GM12872 (cell line): ENCODE measurements around the gene C11orf98.

Source experiments
- TF ChIP-seq, protein P1 (sequence below): IDR thresholded peaks from 3 replicates; pipeline ENCODE4 v1.5.1; 2011; ENCODE audit warnings: low read depth, mild to moderate bottlenecking, low read length, moderate library complexity; ENCODE audit not compliant: insufficient read depth

The C11orf98 gene

DNA sequence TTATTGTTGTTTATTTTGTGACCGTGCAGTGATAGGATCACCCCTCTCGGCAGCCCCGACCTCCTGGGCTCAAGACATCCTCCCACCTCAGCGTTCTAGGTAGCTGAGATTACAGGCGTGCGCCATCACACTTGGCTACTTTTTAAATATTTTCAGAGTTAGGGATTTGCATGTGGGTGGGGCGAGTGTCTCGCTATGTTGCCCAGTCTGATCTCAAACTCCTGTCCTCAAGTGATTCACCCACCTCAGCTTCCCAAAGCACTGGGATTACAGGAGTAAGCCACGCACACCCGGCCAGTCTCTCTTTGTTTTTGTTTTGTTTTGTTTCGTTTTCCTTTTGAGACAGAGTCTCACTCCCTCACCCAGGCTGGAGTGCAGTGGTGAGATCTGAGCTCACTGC lies 10.7 kb downstream of the C11orf98 start:
- TF ChIP-seq, protein P1, sequence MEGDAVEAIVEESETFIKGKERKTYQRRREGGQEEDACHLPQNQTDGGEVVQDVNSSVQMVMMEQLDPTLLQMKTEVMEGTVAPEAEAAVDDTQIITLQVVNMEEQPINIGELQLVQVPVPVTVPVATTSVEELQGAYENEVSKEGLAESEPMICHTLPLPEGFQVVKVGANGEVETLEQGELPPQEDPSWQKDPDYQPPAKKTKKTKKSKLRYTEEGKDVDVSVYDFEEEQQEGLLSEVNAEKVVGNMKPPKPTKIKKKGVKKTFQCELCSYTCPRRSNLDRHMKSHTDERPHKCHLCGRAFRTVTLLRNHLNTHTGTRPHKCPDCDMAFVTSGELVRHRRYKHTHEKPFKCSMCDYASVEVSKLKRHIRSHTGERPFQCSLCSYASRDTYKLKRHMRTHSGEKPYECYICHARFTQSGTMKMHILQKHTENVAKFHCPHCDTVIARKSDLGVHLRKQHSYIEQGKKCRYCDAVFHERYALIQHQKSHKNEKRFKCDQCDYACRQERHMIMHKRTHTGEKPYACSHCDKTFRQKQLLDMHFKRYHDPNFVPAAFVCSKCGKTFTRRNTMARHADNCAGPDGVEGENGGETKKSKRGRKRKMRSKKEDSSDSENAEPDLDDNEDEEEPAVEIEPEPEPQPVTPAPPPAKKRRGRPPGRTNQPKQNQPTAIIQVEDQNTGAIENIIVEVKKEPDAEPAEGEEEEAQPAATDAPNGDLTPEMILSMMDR, result no peak

DNA sequence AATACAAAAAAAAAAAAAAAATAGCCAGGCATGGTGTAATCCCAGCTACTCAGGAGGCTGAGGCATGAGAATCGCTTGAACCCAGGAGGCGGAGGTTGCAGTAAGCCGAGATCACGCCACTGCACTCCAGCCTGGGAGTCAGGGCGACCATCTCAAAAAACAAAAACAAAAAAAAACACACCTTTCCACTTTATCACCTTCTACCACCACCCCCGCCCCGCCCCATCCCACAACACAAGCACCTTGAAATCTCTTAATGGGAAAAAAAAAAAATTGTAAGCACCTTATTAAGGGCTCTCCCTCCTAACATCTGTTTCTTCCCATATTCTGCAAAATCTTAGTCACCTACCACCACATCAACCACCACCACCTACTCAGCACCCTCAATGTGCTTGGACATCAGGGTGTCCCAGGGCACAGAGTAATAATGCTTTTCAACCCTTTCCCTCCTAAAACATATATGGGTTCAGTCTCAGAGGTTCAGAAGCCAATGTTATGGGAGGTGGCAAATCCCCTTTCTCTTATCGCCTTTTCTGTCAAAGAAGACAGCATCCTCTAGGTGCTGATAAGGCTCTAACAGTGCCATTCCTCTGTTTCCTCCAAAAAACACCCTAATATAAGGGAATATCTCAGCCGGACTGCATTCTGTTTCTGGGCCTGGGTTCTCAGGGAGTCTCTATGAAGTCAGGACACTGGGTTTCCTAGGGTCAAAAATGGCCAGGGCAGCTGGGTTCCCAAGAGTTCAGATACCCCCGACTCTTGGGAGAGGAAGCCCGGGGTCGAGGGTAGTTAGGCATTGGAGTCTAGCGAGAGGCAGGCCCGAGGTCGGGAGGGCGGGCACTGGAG lies 12.6 kb downstream of the C11orf98 start:
- TF ChIP-seq, protein P1, result no peak

DNA sequence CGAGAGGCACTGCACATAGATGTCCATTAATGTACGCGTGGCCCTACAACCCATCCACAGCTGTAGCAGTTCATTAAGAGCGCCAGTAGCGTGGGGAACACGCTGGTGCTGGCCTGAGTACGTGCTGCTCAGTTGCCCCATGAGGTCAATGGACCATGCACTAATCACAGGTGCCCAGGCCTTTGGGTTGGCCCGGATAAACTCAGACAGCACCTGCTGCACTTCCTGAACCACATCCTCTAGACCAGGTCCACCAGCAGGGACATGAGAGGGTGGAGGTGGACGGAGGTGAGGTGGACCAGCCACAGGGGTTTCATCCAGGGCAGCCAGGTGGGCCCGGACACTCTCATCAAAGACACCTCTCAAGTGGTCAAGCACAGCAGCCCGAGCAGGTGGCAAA lies 15.5 kb downstream of the C11orf98 start:
- TF ChIP-seq, protein P1, result no peak

DNA sequence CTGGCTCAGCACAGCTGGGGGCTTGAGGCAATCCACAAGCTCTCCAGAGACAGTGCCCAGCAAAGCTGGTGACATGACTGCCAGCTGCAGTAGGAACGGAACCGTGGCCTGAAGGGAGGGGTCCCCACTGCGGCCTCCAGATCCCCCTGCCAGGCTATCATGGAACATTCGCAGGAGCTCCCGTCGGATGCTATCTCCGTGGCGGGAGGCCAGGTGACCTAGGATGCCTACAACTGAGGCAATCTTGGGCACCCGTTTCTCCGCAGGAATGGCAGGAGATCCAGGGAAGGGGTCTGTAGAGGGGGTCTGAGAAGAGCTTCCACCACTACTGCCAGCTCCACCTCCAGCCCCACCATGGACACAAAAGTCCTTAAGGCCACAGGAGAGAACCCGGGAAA lies 16.0 kb downstream of the C11orf98 start:
- TF ChIP-seq, protein P1, result no peak

DNA sequence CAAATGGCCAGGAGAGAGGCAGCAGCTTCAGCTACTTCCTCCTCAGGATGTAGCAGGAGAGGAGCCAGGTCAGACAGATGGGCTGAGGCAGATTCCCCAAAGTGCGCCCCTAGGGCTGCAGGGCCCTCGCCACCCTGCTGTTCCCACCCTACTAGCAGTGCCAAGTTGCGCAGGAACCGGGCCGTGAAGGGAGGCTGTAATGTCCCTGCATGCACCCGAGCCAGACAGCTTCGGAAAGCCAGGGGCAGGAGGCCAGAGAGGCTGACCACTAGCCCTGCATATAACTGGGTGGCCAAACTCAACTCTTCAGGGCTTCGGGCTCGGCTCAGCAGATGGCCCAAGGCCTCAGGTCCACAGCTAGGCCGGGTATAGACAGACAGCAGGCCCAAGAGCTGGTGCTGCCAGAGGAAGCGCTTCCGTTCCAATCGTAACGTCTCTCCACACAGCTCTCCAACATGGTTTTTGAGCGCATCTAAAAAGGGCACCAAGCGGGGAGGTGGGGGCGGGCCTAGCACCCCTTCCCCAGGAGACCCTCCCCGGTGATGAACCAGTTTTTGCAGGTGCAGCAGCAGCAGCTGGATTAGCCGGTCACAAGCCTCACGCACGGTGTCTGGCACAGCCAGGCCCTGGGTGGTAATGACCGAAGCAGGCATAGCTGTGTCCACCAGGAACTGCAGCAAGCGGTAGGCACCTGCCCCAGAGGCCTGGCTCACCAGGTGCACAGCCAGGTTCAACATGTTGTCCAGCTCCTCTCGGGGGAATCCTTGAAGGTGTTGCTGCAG lies 16.6 kb downstream of the C11orf98 start:
- TF ChIP-seq, protein P1, result no peak

DNA sequence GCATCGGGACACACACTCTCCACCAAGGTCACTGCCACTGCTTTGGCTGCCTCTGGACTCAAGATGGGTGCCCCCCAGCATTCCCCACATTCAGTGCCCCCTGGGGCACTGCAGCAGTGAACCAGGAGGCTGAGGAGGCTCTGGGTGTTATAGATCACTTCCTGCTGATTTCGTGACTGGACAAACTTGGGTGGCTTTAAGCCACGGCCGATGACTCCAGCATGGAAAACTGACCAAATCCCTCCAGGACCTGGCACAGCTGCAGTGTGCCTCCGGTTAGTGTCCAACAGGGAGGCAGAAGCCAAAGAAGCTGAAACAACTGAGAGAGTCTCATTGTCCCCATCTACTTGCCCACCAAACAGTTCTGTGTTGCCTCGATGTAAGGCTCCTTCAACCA lies 17.4 kb downstream of the C11orf98 start:
- TF ChIP-seq, protein P1, result no peak

DNA sequence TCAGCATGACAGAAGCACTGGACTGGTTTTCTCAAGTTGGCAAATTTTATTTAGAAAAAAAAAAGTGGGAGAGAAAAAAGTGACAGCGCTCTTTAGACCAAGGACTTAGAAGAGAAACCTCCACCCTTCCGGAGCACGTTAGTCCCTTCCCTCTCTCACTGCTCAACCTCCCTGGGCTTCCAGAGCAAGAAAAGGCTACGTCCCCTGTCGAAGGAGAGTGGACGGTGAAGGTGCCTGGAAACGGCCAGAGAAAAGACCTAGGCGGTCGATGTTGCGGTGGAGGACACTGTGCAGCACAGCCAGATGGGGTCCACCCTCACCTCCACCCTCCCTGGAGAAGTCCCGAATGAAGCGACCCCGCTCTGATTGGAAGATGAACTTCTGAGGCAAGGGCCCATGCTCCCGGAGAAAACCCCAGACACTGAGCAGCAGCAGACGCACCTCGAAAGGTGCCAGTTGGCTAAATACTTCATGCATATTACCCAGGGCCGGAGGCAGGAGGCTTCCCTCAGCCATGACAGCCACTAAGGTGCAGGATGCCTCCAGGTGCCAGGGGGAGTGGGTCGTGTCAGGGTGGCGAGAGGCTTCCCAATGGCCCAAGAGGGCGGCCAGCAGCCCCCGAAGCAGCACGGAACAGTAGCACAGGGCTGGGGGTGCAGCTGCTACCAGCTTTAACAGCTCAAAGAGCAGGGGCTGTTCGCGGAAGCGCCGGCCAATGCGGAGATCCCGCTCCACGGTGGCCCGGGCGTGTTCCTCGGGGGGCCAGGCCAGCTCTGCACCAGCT lies 18.0 kb downstream of the C11orf98 start:
- TF ChIP-seq, protein P1, result no peak
